Mesothelial cell of epicardium (in vitro differentiated cells): Measurements from ENCODE around the gene RTN3. TPM values are rescaled to one million over a fixed set of nuclear protein-coding genes. Genes with fewer than 3 reads are reported as not detected.
A peak's percentile ranks its signal among the peaks of the same experiment; 100 is the strongest.

ENCODE experiments used
- DNase-seq, 2 experiments: peaks; one replicate each; pipeline ENCODE4 v3.0.0; 2021; ENCODE audit warnings: low spot score in 2 of 2; ENCODE audit not compliant: unreplicated experiment in 2 of 2
- H3K27ac Mint-ChIP-seq: 2 replicates; pipeline ENCODE4 v1.8.0; 2021; ENCODE audit warnings: mixed read lengths
- H3K27me3 Mint-ChIP-seq: 2 replicates; pipeline ENCODE4 v1.8.0; 2021; ENCODE audit warnings: low read depth, mixed read lengths
- H3K36me3 Mint-ChIP-seq: 2 replicates; pipeline ENCODE4 v1.8.0; 2021; ENCODE audit warnings: mixed read lengths
- H3K4me1 Mint-ChIP-seq: 2 replicates; pipeline ENCODE4 v1.8.0; 2021; ENCODE audit warnings: mixed read lengths
- H3K4me3 Mint-ChIP-seq: 2 replicates; pipeline ENCODE4 v1.8.0; 2021; ENCODE audit warnings: mild to moderate bottlenecking, moderate library complexity, mixed read lengths
- H3K9me3 Mint-ChIP-seq: 2 replicates; pipeline ENCODE4 v1.8.0; 2021; ENCODE audit warnings: mixed read lengths
- CTCF ChIP-seq: fragments of 200-600 bp; sonication (generic); IDR thresholded peaks from one replicate; pipeline ENCODE4 v1.5.0; 2021; ENCODE audit warnings: antibody characterized with exemption; ENCODE audit not compliant: unreplicated experiment
- total RNA-seq: library from RNA; stranded (reverse); gene quantifications from 3 replicates; pipeline ENCODE4 v1.2.1, GENCODE V29; 2021

Gene RTN3
- total RNA-seq, 1 donor from 2014 or later = 92.4 TPM

GRCh38 chr11:63708764-63709163 is 27.5 kb downstream of the RTN3 start:
- H3K9me3 Mint-ChIP-seq = no peaks in the 10 kb centered on the region
- no peaks in the 10 kb centered on the region for H3K36me3 Mint-ChIP-seq
- no peak overlapping the region for H3K27ac Mint-ChIP-seq
- H3K4me1 Mint-ChIP-seq = peaks cover 19% of the 10 kb centered on the region
- DNase-seq = no peak
- no peak overlapping the region for H3K4me3 Mint-ChIP-seq
- no peaks in the 10 kb centered on the region for H3K27me3 Mint-ChIP-seq
- TF ChIP-seq CTCF = no peak

GRCh38 chr11:63709336-63709884 is 28.1 kb downstream of the RTN3 start:
- H3K27ac Mint-ChIP-seq = peak overlapping the region; percentile 53
- no peak for DNase-seq
- H3K4me1 Mint-ChIP-seq = peaks cover 19% of the 10 kb centered on the region
- no peak overlapping the region for H3K4me3 Mint-ChIP-seq
- H3K36me3 Mint-ChIP-seq = no peaks in the 10 kb centered on the region
- H3K27me3 Mint-ChIP-seq = no peaks in the 10 kb centered on the region
- TF ChIP-seq CTCF = no peak
- H3K9me3 Mint-ChIP-seq = no peaks in the 10 kb centered on the region

- no peak overlapping the region for H3K4me3 Mint-ChIP-seq
- no peaks in the 10 kb centered on the region for H3K27me3 Mint-ChIP-seq
- DNase-seq = peak in 1 of 2 experiments; percentile 42
- no peaks in the 10 kb centered on the region for H3K9me3 Mint-ChIP-seq
- H3K36me3 Mint-ChIP-seq = no peaks in the 10 kb centered on the region
- H3K27ac Mint-ChIP-seq = peak overlapping the region; percentile 90
- H3K4me1 Mint-ChIP-seq = peaks cover 16% of the 10 kb centered on the region
- TF ChIP-seq CTCF = no peak
Observed at GRCh38 chr11:63710476-63711217, 29.3 kb downstream of the RTN3 start.

GRCh38 chr11:63711838-63712237 is 30.5 kb downstream of the RTN3 start:
- Mint-ChIP-seq H3K36me3 (no peaks in the 10 kb centered on the region), H3K27ac (peak overlapping the region; percentile 50), H3K4me1 (peaks cover 16% of the 10 kb centered on the region), H3K4me3 (no peak overlapping the region), H3K9me3 (no peaks in the 10 kb centered on the region), H3K27me3 (no peaks in the 10 kb centered on the region)
- DNase-seq = no peak
- no peak for TF ChIP-seq CTCF

- peaks cover 16% of the 10 kb centered on the region for H3K4me1 Mint-ChIP-seq
- H3K27ac Mint-ChIP-seq = no peak overlapping the region
- H3K4me3 Mint-ChIP-seq = no peak overlapping the region
- H3K27me3 Mint-ChIP-seq = no peaks in the 10 kb centered on the region
- DNase-seq = no peak
- no peaks in the 10 kb centered on the region for H3K36me3 Mint-ChIP-seq
- TF ChIP-seq CTCF = no peak
- H3K9me3 Mint-ChIP-seq = no peaks in the 10 kb centered on the region
Observed at GRCh38 chr11:63713766-63714165, 32.5 kb downstream of the RTN3 start.
